ENCODE results near the gene CIROP. TPM values are rescaled to one million over a fixed set of nuclear protein-coding genes. Genes with fewer than 3 reads are reported as not detected.
A peak's percentile ranks its signal among the peaks of the same experiment; 100 is the strongest.

The CIROP gene
- total RNA-seq, 1 donor from 2014 or later: not detected

DNA sequence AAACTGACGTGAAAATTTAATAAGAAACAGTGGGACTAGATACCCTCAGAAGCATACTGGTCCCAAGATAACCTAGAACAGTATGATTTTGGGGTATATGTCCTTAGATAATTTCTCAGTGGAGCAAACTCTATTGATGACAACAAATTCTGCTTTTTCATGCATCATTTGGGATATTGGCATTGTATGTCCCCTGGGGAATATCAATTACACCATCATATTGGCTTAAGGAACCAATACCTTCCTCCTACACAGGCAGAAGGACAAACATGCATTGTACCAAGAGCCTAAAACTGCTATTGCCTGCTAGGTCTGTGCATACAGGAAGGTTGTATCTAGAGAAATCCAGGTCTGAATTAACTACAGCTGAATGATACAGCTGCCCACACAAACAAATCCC is 29.9 kb downstream of the CIROP start:
- no peak for TF ChIP-seq CTCF (IDR thresholded peaks at IDR 0.05; ENCODE audit: unreplicated experiment)
- DNase-seq (ENCODE audit: low spot score, unreplicated experiment): no peak
- Mint-ChIP-seq H3K36me3 (ENCODE audit: insufficient read depth) (peaks cover 18% of the 10 kb centered on the region), H3K9me3 (ENCODE audit: low read depth) (no peaks in the 10 kb centered on the region), H3K27ac (no peak overlapping the region), H3K27me3 (no peaks in the 10 kb centered on the region), H3K4me3 (ENCODE audit: low read depth) (no peak overlapping the region), H3K4me1 (ENCODE audit: low read depth) (peaks cover 19% of the 10 kb centered on the region)

- Mint-ChIP-seq H3K36me3 (ENCODE audit: insufficient read depth) (peaks cover 14% of the 10 kb centered on the region), H3K9me3 (ENCODE audit: low read depth) (no peaks in the 10 kb centered on the region), H3K4me1 (ENCODE audit: low read depth) (peaks cover 32% of the 10 kb centered on the region), H3K27ac (peak overlapping the region; percentile 95), H3K4me3 (ENCODE audit: low read depth) (peak overlapping the region; percentile 96), H3K27me3 (no peaks in the 10 kb centered on the region)
- no peak for TF ChIP-seq CTCF (IDR thresholded peaks at IDR 0.05; ENCODE audit: unreplicated experiment)
- no peak for DNase-seq (ENCODE audit: low spot score, unreplicated experiment)
Measured at GRCh38 chr14:23071921-23072539, 32.8 kb downstream of the CIROP start.

DNA sequence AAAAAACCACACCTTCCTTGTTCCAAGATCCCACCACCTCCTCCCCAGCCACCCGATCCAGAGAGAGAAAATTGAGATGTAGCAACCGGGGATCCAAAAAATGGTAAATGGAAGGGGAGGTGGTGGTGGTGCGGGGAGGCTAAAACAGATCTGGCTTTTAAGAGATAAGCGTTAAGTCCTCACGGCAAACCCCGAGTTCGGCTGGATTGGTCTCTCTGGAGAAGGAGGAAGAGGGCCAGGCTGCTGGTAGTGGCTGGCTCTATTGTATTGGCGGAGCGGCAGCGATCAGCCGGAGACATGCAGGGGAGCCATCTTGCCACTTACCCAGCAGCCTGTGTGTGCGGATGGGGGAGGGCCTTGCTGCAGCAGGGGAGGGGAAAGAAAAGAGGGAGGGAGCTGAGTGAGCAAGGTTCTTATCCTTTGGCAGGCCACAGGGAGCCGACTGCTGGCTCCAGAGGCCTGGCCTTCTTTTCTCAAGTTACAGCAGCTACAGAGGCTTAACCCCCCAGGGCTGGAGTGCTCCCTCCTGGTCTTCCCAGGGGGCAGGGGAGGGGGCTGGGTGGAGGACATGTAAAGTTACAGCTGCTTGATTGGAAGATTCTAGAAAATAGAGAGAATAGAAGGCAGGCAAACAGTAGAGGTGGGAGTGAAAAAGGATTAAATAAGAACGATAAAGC is 33.4 kb downstream of the CIROP start:
- Mint-ChIP-seq H3K36me3 (ENCODE audit: insufficient read depth) (peaks cover 15% of the 10 kb centered on the region), H3K4me1 (ENCODE audit: low read depth) (peaks cover 32% of the 10 kb centered on the region), H3K4me3 (ENCODE audit: low read depth) (peak overlapping the region; percentile 96), H3K9me3 (ENCODE audit: low read depth) (no peaks in the 10 kb centered on the region), H3K27me3 (no peaks in the 10 kb centered on the region), H3K27ac (peak overlapping the region; percentile 95)
- TF ChIP-seq CTCF (IDR thresholded peaks at IDR 0.05; ENCODE audit: unreplicated experiment): no peak
- peak; percentile 53 for DNase-seq (ENCODE audit: low spot score, unreplicated experiment)

GRCh38 chr14:23070262-23071129 is 34.3 kb downstream of the CIROP start:
- no peak for DNase-seq (ENCODE audit: low spot score, unreplicated experiment)
- H3K36me3 Mint-ChIP-seq (ENCODE audit: insufficient read depth): peaks cover 19% of the 10 kb centered on the region
- H3K4me3 Mint-ChIP-seq (ENCODE audit: low read depth): peak overlapping the region; percentile 96
- no peaks in the 10 kb centered on the region for H3K27me3 Mint-ChIP-seq
- H3K27ac Mint-ChIP-seq: peak overlapping the region; percentile 95
- H3K4me1 Mint-ChIP-seq (ENCODE audit: low read depth): peaks cover 34% of the 10 kb centered on the region
- TF ChIP-seq CTCF (IDR thresholded peaks at IDR 0.05; ENCODE audit: unreplicated experiment): no peak
- H3K9me3 Mint-ChIP-seq (ENCODE audit: low read depth): no peaks in the 10 kb centered on the region

GRCh38 chr14:23069413-23069806 is 35.4 kb downstream of the CIROP start:
- H3K4me3 Mint-ChIP-seq (ENCODE audit: low read depth): peak overlapping the region; percentile 96
- no peak for DNase-seq (ENCODE audit: low spot score, unreplicated experiment)
- H3K27ac Mint-ChIP-seq: peak overlapping the region; percentile 95
- peaks cover 34% of the 10 kb centered on the region for H3K4me1 Mint-ChIP-seq (ENCODE audit: low read depth)
- no peak for TF ChIP-seq CTCF (IDR thresholded peaks at IDR 0.05; ENCODE audit: unreplicated experiment)
- H3K27me3 Mint-ChIP-seq: no peaks in the 10 kb centered on the region
- H3K9me3 Mint-ChIP-seq (ENCODE audit: low read depth): no peaks in the 10 kb centered on the region
- H3K36me3 Mint-ChIP-seq (ENCODE audit: insufficient read depth): peaks cover 18% of the 10 kb centered on the region

Measured in progenitor cell of endocrine pancreas (in vitro differentiated cells).